Neural cell (in vitro differentiated cells): ENCODE measurements around the gene ARHGAP45. TPM values are rescaled to one million over a fixed set of nuclear protein-coding genes. Genes with fewer than 3 reads are reported as not detected.

Experiments
- H2AFZ ChIP-seq: fragments of 200-600, 300-800 bp; sonication (generic), shearing (Covaris generic); 2 replicates; pipeline ENCODE4 v1.6.0; 2014; ENCODE audit warnings: low read depth, mild to moderate bottlenecking, antibody characterized with exemption, low read length, moderate library complexity
- H3F3A ChIP-seq: fragments of 200-600 bp; shearing (Covaris generic); 2 replicates; pipeline ENCODE4 v1.6.1; 2016; ENCODE audit warnings: mild to moderate bottlenecking, moderate library complexity, mixed read lengths, antibody characterized with exemption, low read length; ENCODE audit not compliant: insufficient read depth, poor library complexity, severe bottlenecking
- H3K27ac ChIP-seq: fragments of 200-600, 300-800 bp; sonication (generic), shearing (Covaris generic); 2 replicates; pipeline ENCODE4 v1.5.1; 2014; ENCODE audit warnings: mild to moderate bottlenecking, low read length, moderate library complexity
- H3K27me3 ChIP-seq: fragments of 300-800, 200-600 bp; sonication (generic), shearing (Covaris generic); 2 replicates; pipeline ENCODE4 v1.6.0; 2014; ENCODE audit warnings: mild to moderate bottlenecking, low read depth, low read length, moderate library complexity; ENCODE audit not compliant: insufficient read depth
- H3K36me3 ChIP-seq: fragments of 300-800, 200-600 bp; sonication (generic), shearing (Covaris generic); 2 replicates; pipeline ENCODE4 v1.5.1; 2014; ENCODE audit warnings: mild to moderate bottlenecking, antibody characterized with exemption, low read length, moderate library complexity; ENCODE audit not compliant: insufficient read depth
- H3K4me2 ChIP-seq: fragments of 300-800, 200-600 bp; sonication (generic), shearing (Covaris generic); 2 replicates; pipeline ENCODE4 v1.6.0; 2014; ENCODE audit warnings: mild to moderate bottlenecking, low read length
- H3K4me3 ChIP-seq: fragments of 300-800, 200-600 bp; sonication (generic), shearing (Covaris generic); 2 replicates; pipeline ENCODE4 v1.5.1; 2014; ENCODE audit warnings: mild to moderate bottlenecking, low read length, moderate library complexity
- H3K79me2 ChIP-seq: fragments of 200-600 bp; shearing (Covaris generic); replicated peaks from 2 replicates; pipeline ENCODE4 v1.6.0; 2014; ENCODE audit warnings: mild to moderate bottlenecking, low read length, moderate library complexity; ENCODE audit not compliant: insufficient read depth
- H3K9ac ChIP-seq: fragments of 300-800, 200-600 bp; sonication (generic), shearing (Covaris generic); 2 replicates; pipeline ENCODE4 v1.6.1; 2016; ENCODE audit warnings: mild to moderate bottlenecking, low read length, mixed read lengths
- H3K9me2 ChIP-seq: fragments of 200-600 bp; shearing (Covaris generic); 2 replicates; pipeline ENCODE4 v1.6.1; 2016; ENCODE audit warnings: mild to moderate bottlenecking, low read length, mixed read lengths; ENCODE audit not compliant: insufficient read depth
- H3K9me3 ChIP-seq: fragments of 200-600, 300-800 bp; sonication (generic), shearing (Covaris generic); 2 replicates; pipeline ENCODE4 v1.6.1; 2016; ENCODE audit warnings: mild to moderate bottlenecking, mixed run types, low read length, moderate library complexity, mixed read lengths
- H4K20me1 ChIP-seq: fragments of 200-600 bp; shearing (Covaris generic); 2 replicates; pipeline ENCODE4 v1.6.1; 2016; ENCODE audit warnings: mild to moderate bottlenecking, mixed run types; ENCODE audit not compliant: insufficient read depth
- EP300 ChIP-seq: fragments of 450-650 bp; conservative IDR thresholded peaks from 2 replicates; pipeline ENCODE4 v1.6.1; 2014; ENCODE audit warnings: antibody characterized with exemption, mild to moderate bottlenecking, moderate library complexity; ENCODE audit not compliant: poor library complexity, severe bottlenecking
- EZH2 ChIP-seq: fragments of 200-600, 300-800 bp; shearing (Covaris generic), sonication (generic); IDR thresholded peaks from 2 replicates; pipeline ENCODE4 v1.6.1; 2014; ENCODE audit warnings: antibody characterized with exemption, low read length, borderline replicate concordance, mild to moderate bottlenecking; ENCODE audit not compliant: insufficient read depth, poor library complexity, severe bottlenecking
- MXI1 ChIP-seq: fragments of 450-650 bp; conservative IDR thresholded peaks from 2 replicates; pipeline ENCODE4 v1.6.1; 2014; ENCODE audit warnings: antibody characterized with exemption, mild to moderate bottlenecking; ENCODE audit not compliant: poor library complexity, severe bottlenecking
- POLR2AphosphoS5 ChIP-seq: IDR thresholded peaks from 2 replicates; pipeline ENCODE4 v1.6.1; 2012
- RAD21 ChIP-seq: fragments of 450-650 bp; conservative IDR thresholded peaks from 2 replicates; pipeline ENCODE4 v1.6.1; 2014; ENCODE audit warnings: antibody characterized with exemption, mild to moderate bottlenecking, moderate library complexity
- SMC3 ChIP-seq: fragments of 450-650 bp; conservative IDR thresholded peaks from 2 replicates; pipeline ENCODE4 v1.6.1; 2014; ENCODE audit warnings: antibody characterized with exemption, mild to moderate bottlenecking, moderate library complexity; ENCODE audit not compliant: poor library complexity
- TAF1 ChIP-seq: IDR thresholded peaks from 2 replicates; pipeline ENCODE4 v1.6.1; 2012; ENCODE audit warnings: low read depth
- polyA plus RNA-seq: library from polyadenylated mRNA; depleted of rRNA; stranded (reverse); fragments of >200 nt; gene quantifications from 2 replicates; pipeline ENCODE4 v1.2.3, GENCODE V29; 2014
- TF ChIP-seq, protein P1 (sequence below): fragments of 450-650 bp; IDR thresholded peaks from 2 replicates; pipeline ENCODE4 v1.5.1; 2014; ENCODE audit warnings: antibody characterized with exemption, mild to moderate bottlenecking, moderate library complexity; ENCODE audit not compliant: poor library complexity, severe bottlenecking
- TF ChIP-seq, protein P2 (sequence below): IDR thresholded peaks from 2 replicates; pipeline ENCODE4 v1.6.1; 2012; ENCODE audit warnings: borderline replicate concordance

Gene ARHGAP45
- polyA plus RNA-seq, 1 donor from 2014 or later = 3.3 TPM

DNA sequence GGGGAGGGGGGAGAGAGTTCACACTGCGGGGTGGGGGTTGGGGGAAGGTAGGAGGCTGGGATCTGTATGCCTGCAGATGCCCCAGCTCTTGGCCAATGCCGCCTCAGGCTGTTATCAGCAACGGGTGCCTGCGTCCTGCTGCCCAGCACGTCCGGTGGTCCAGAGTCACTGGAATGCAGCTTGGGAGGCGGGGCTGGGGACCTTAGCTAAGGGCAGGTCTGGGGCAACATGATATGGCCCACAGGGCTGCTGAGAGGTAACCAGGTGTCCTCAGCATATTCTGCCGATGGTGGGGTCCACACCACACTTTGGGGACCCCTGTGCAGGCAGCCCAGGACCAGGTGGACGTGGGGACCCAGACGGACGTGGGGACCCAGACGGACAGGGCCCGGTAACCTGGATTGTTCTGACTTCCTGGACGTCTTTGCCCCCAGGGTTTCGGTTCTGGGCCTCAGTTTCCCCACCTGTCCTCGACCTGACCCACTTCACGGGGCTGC, 668 bp upstream of the ARHGAP45 start:
- no peak overlapping the region for H3K4me3 ChIP-seq
- peaks cover 40% of the 10 kb centered on the region for H3K27me3 ChIP-seq

DNA sequence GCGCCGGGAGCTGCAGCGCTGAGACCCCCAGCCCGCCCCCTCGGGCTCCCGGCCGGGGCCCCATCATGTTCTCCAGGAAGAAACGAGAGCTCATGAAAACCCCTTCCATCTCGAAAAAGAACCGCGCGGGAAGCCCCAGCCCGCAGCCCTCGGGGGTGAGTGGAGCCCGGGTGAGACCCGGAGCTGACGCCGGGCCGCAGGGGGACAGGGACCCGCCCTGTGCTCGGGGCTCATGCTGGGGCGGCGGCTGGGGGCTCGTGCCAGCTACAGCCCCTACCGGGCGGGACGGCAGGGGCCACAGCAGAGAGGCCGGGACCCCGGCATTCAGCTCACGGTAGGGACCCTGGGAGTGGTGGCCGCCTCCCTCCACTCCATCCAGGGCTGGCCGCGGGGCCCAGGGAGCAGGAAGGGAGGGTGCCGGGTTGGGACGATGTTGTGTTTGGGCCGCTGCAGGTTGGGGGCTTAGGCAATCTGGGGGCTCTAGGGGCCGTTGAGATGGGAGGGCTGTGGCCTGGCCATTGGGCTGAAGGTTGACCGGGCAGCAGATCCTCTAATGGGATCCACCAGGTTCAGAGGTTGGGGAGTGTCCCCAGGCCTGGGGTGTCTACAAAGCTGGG, 482 bp downstream of the ARHGAP45 start:
- Histone ChIP-seq H3K27me3 (peaks cover 51% of the 10 kb centered on the region), H3K4me2 (no peak overlapping the region), H3K9ac (no peak overlapping the region), H2AFZ (no peak overlapping the region), H4K20me1 (no peaks in the 10 kb centered on the region), H3F3A (no peaks in the 10 kb centered on the region), H3K9me3 (no peaks in the 10 kb centered on the region), H3K36me3 (no peaks in the 10 kb centered on the region), H3K9me2 (no peaks in the 10 kb centered on the region), H3K4me3 (no peak overlapping the region), H3K27ac (no peak overlapping the region), H3K79me2 (no peaks in the 10 kb centered on the region)
- no peak for TF ChIP-seq POLR2AphosphoS5
- TF ChIP-seq, protein P1, sequence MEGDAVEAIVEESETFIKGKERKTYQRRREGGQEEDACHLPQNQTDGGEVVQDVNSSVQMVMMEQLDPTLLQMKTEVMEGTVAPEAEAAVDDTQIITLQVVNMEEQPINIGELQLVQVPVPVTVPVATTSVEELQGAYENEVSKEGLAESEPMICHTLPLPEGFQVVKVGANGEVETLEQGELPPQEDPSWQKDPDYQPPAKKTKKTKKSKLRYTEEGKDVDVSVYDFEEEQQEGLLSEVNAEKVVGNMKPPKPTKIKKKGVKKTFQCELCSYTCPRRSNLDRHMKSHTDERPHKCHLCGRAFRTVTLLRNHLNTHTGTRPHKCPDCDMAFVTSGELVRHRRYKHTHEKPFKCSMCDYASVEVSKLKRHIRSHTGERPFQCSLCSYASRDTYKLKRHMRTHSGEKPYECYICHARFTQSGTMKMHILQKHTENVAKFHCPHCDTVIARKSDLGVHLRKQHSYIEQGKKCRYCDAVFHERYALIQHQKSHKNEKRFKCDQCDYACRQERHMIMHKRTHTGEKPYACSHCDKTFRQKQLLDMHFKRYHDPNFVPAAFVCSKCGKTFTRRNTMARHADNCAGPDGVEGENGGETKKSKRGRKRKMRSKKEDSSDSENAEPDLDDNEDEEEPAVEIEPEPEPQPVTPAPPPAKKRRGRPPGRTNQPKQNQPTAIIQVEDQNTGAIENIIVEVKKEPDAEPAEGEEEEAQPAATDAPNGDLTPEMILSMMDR = no peak
- TF ChIP-seq MXI1 = no peak
- TF ChIP-seq, protein P2, sequence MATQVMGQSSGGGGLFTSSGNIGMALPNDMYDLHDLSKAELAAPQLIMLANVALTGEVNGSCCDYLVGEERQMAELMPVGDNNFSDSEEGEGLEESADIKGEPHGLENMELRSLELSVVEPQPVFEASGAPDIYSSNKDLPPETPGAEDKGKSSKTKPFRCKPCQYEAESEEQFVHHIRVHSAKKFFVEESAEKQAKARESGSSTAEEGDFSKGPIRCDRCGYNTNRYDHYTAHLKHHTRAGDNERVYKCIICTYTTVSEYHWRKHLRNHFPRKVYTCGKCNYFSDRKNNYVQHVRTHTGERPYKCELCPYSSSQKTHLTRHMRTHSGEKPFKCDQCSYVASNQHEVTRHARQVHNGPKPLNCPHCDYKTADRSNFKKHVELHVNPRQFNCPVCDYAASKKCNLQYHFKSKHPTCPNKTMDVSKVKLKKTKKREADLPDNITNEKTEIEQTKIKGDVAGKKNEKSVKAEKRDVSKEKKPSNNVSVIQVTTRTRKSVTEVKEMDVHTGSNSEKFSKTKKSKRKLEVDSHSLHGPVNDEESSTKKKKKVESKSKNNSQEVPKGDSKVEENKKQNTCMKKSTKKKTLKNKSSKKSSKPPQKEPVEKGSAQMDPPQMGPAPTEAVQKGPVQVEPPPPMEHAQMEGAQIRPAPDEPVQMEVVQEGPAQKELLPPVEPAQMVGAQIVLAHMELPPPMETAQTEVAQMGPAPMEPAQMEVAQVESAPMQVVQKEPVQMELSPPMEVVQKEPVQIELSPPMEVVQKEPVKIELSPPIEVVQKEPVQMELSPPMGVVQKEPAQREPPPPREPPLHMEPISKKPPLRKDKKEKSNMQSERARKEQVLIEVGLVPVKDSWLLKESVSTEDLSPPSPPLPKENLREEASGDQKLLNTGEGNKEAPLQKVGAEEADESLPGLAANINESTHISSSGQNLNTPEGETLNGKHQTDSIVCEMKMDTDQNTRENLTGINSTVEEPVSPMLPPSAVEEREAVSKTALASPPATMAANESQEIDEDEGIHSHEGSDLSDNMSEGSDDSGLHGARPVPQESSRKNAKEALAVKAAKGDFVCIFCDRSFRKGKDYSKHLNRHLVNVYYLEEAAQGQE = no peak
- TF ChIP-seq SMC3 = no peak
- no peak for TF ChIP-seq RAD21
- TF ChIP-seq TAF1 = no peak
- no peak for TF ChIP-seq EZH2
- no peak for TF ChIP-seq EP300

More for the DNA sequence above, 668 bp upstream of the ARHGAP45 start:
- no peak overlapping the region for H3K4me2 ChIP-seq
- no peak overlapping the region for H2AFZ ChIP-seq
- no peaks in the 10 kb centered on the region for H3K36me3 ChIP-seq
- H3K9me2 ChIP-seq = no peaks in the 10 kb centered on the region
- no peak overlapping the region for H3K9ac ChIP-seq
- H3K9me3 ChIP-seq = no peaks in the 10 kb centered on the region
- TF ChIP-seq, protein P2 = no peak
- TF ChIP-seq, protein P1 = no peak
- no peak for TF ChIP-seq TAF1
- TF ChIP-seq SMC3 = no peak
- TF ChIP-seq MXI1 = no peak
- no peak for TF ChIP-seq EP300
- TF ChIP-seq POLR2AphosphoS5 = no peak
- no peak for TF ChIP-seq EZH2
- TF ChIP-seq RAD21 = no peak
- H3K27ac ChIP-seq = no peak overlapping the region
- no peaks in the 10 kb centered on the region for H3F3A ChIP-seq
- H4K20me1 ChIP-seq = no peaks in the 10 kb centered on the region
- no peaks in the 10 kb centered on the region for H3K79me2 ChIP-seq
